ENCODE measurements around the gene VWCE. TPM values are rescaled to one million over a fixed set of nuclear protein-coding genes. Genes with fewer than 3 reads are reported as not detected.

VWCE gene
- total and polyA plus RNA-seq, 9 of the 15 experiments (the other 6 are each of a cell fraction or from before 2014, with no cell fraction given) = 0.06 to 1.6 (median 0.63) TPM; not detected in 1

GRCh38 chr11:61281581-61282250 lies 13.4 kb downstream of the VWCE start (continued):
- TF ChIP-seq, protein P1, sequence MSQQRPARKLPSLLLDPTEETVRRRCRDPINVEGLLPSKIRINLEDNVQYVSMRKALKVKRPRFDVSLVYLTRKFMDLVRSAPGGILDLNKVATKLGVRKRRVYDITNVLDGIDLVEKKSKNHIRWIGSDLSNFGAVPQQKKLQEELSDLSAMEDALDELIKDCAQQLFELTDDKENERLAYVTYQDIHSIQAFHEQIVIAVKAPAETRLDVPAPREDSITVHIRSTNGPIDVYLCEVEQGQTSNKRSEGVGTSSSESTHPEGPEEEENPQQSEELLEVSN (IDR thresholded peaks at IDR 0.05; ENCODE audit: borderline replicate concordance in 1 of 2, extremely low read depth in 1 of 2, insufficient read depth in 1 of 2, insufficient read length in 1 of 2, low read depth in 1 of 2, low read length in 1 of 2, poor library complexity in 1 of 2, severe bottlenecking in 1 of 2) = peak; percentile 80 to 90
- TF ChIP-seq CC2D1A (IDR thresholded peaks at IDR 0.05) = no peak
- no peak for TF ChIP-seq EHMT2 (IDR thresholded peaks at IDR 0.05)
- TF ChIP-seq ZNF263 (CRISPR knock-in tag; IDR thresholded peaks at IDR 0.05; ENCODE audit: borderline replicate concordance) = no peak
- TF ChIP-seq SUPT5H (IDR thresholded peaks at IDR 0.05) = peak; percentile 52
- no peak for TF ChIP-seq MCM7 (IDR thresholded peaks at IDR 0.05)
- TF ChIP-seq C11orf30 (IDR thresholded peaks at IDR 0.05; ENCODE audit: low read depth) = no peak
- TF ChIP-seq FIP1L1 (IDR thresholded peaks at IDR 0.05; ENCODE audit: low read depth, low read length, poor library complexity, severe bottlenecking) = no peak
- TF ChIP-seq MYC (IDR thresholded peaks at IDR 0.05; ENCODE audit: low read depth, low read length) = 0 out of 2 replicates have a peak, but pooled peaks have one; percentile 22
- TF ChIP-seq MYC (CRISPR knock-in tag; IDR thresholded peaks at IDR 0.05; ENCODE audit: borderline replicate concordance, low read depth) = no peak
- no peak for TF ChIP-seq RHOXF2B (CRISPR knock-in tag; conservative IDR thresholded peaks at IDR 0.05)
- TF ChIP-seq SRSF1 (IDR thresholded peaks at IDR 0.05; ENCODE audit: low read depth, low read length) = no peak
- TF ChIP-seq ZHX1 (conservative IDR thresholded peaks at IDR 0.05; ENCODE audit: low read length) = no peak
- TF ChIP-seq CREB1 (IDR thresholded peaks at IDR 0.05) = no peak
- TF ChIP-seq CREB1 (CRISPR knock-in tag; IDR thresholded peaks at IDR 0.05) = 0 out of 2 replicates have a peak, but pooled peaks have one; percentile 23
- TF ChIP-seq, protein P2, sequence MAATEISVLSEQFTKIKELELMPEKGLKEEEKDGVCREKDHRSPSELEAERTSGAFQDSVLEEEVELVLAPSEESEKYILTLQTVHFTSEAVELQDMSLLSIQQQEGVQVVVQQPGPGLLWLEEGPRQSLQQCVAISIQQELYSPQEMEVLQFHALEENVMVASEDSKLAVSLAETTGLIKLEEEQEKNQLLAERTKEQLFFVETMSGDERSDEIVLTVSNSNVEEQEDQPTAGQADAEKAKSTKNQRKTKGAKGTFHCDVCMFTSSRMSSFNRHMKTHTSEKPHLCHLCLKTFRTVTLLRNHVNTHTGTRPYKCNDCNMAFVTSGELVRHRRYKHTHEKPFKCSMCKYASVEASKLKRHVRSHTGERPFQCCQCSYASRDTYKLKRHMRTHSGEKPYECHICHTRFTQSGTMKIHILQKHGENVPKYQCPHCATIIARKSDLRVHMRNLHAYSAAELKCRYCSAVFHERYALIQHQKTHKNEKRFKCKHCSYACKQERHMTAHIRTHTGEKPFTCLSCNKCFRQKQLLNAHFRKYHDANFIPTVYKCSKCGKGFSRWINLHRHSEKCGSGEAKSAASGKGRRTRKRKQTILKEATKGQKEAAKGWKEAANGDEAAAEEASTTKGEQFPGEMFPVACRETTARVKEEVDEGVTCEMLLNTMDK (IDR thresholded peaks at IDR 0.05; ENCODE audit: borderline replicate concordance, insufficient read depth, low read depth, low read length, poor library complexity, severe bottlenecking) = no peak
- TF ChIP-seq PHF8 (IDR thresholded peaks at IDR 0.05; ENCODE audit: borderline replicate concordance, low read length) = peak; percentile 52; the same call in 1 of the 2 replicates
- TF ChIP-seq ELF2 (CRISPR knock-in tag; IDR thresholded peaks at IDR 0.05) = no peak
- no peak for TF ChIP-seq ZBTB2 (IDR thresholded peaks at IDR 0.05)
- TF ChIP-seq, protein P3, sequence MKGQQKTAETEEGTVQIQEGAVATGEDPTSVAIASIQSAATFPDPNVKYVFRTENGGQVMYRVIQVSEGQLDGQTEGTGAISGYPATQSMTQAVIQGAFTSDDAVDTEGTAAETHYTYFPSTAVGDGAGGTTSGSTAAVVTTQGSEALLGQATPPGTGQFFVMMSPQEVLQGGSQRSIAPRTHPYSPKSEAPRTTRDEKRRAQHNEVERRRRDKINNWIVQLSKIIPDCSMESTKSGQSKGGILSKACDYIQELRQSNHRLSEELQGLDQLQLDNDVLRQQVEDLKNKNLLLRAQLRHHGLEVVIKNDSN (CRISPR knock-in tag; IDR thresholded peaks at IDR 0.05) = no peak
